Right lobe of liver (tissue), 4 donors: Measurements from ENCODE around the gene CLDN14.

Source experiments
- CTCF ChIP-seq, 4 donors: fragments of 200-600 bp in 3 of 4; fragments of 450-650 bp in 1 of 4; IDR thresholded peaks; one replicate each; pipeline versions ENCODE4 v1.5.1 to v1.8.0; 2016 to 2022; ENCODE audit warnings: antibody characterized with exemption in 4 of 4, mild to moderate bottlenecking in 2 of 4
- POLR2A ChIP-seq: fragments of 450-650 bp; IDR thresholded peaks from one replicate; pipeline ENCODE4 v1.6.1; 2017; ENCODE audit warnings: antibody characterized with exemption, mild to moderate bottlenecking
- donor health status: DM: no; HTN: no; CAD: no.
- donor health status: DM: no; HTN: no; CAD: no.
- donor health status: DM: no; HTN: yes; CAD: no.

- no peak for TF ChIP-seq CTCF (IDR thresholded peaks at IDR 0.05)
- TF ChIP-seq POLR2A = no peak
These were observed 30.2 kb upstream of the CLDN14 start for GRCh38 chr21:36509973-36510664.
